Fibroblast of the aortic adventitia (primary cell): ENCODE data around the gene DOCK2. TPM values are rescaled to one million over a fixed set of nuclear protein-coding genes. Genes with fewer than 3 reads are reported as not detected.

ENCODE experiments used
- DNase-seq: peaks from one replicate; pipeline ENCODE4 v3.0.0-alpha.2; 2010; ENCODE audit warnings: low read depth
- H3K4me3 ChIP-seq: 2 replicates; pipeline ENCODE4 v1.5.1; 2011; ENCODE audit warnings: low read depth, mild to moderate bottlenecking, control low read depth, low read length, moderate library complexity
- CTCF ChIP-seq: IDR thresholded peaks from 2 replicates; pipeline ENCODE4 v1.5.1; 2011; ENCODE audit warnings: mild to moderate bottlenecking, low read length, control low read depth, inconsistent platforms; ENCODE audit not compliant: insufficient read depth
- total RNA-seq: library from RNA; depleted of rRNA; stranded (reverse); fragments of >200 nt; gene quantifications from 2 replicates; pipeline ENCODE4 v1.2.3, GENCODE V29; 2012; ENCODE audit warnings: low replicate concordance

DOCK2 gene
- total RNA-seq, 1 donor = 4.6 TPM

- no peak for DNase-seq
- no peak for TF ChIP-seq CTCF
- no peak overlapping the region for H3K4me3 ChIP-seq
Observed at GRCh38 chr5:169772256-169772655, 135.2 kb downstream of the DOCK2 start.

GRCh38 chr5:169772688-169773087, 135.6 kb downstream of the DOCK2 start:
- no peak for DNase-seq
- no peak overlapping the region for H3K4me3 ChIP-seq
- TF ChIP-seq CTCF = no peak

- no peak for TF ChIP-seq CTCF
- no peak overlapping the region for H3K4me3 ChIP-seq
- DNase-seq = no peak
Observed at GRCh38 chr5:169777159-169777558, 140.1 kb downstream of the DOCK2 start.

- TF ChIP-seq CTCF = no peak
- DNase-seq = no peak
- no peak overlapping the region for H3K4me3 ChIP-seq
Observed at GRCh38 chr5:169778622-169779596, 141.8 kb downstream of the DOCK2 start.

GRCh38 chr5:169781420-169782345, 144.6 kb downstream of the DOCK2 start:
- no peak overlapping the region for H3K4me3 ChIP-seq
- no peak for TF ChIP-seq CTCF
- DNase-seq = no peak

GRCh38 chr5:169785771-169786618, 148.9 kb downstream of the DOCK2 start:
- no peak overlapping the region for H3K4me3 ChIP-seq
- TF ChIP-seq CTCF = no peak
- peak; percentile 51 for DNase-seq
